Measurements from ENCODE around the gene ANKRD35.

GRCh38 chr1:145901312-145902021 is 15.8 kb upstream of the ANKRD35 start:
- TF ChIP-seq CTCF (IDR thresholded peaks at IDR 0.05) (no peak), POLR2A (IDR thresholded peaks at IDR 0.05) (no peak)

All from adrenal gland (tissue), 5 donors.